Subcutaneous abdominal adipose tissue (tissue), 5 donors: ENCODE measurements around the gene COQ10B.
A peak's percentile ranks its signal among the peaks of the same experiment; 100 is the strongest.

Source experiments
- H3K27ac ChIP-seq: one replicate; pipeline ENCODE4 v1.7.0; 2013; ENCODE audit warnings: low read depth, mild to moderate bottlenecking, inconsistent platforms, low read length, moderate library complexity
- H3K27me3 ChIP-seq, 5 donors: one replicate each; pipeline ENCODE4 v1.7.0; 2013; ENCODE audit warnings: low read length in 5 of 5, inconsistent platforms in 1 of 5; ENCODE audit not compliant: control insufficient read depth in 5 of 5, insufficient read depth in 4 of 5
- H3K36me3 ChIP-seq, 5 donors: one replicate each; pipeline ENCODE4 v1.7.0; 2013; ENCODE audit warnings: low read length in 5 of 5; ENCODE audit not compliant: control insufficient read depth in 5 of 5, insufficient read depth in 5 of 5
- H3K4me1 ChIP-seq, 5 donors: one replicate each; pipeline ENCODE4 v1.7.0; 2013; ENCODE audit warnings: low read length in 5 of 5, mild to moderate bottlenecking in 3 of 5, moderate library complexity in 1 of 5; ENCODE audit not compliant: control insufficient read depth in 5 of 5, insufficient read depth in 5 of 5
- H3K4me3 ChIP-seq, 5 donors: one replicate each; pipeline ENCODE4 v1.7.0; 2013; ENCODE audit warnings: low read length in 5 of 5, low read depth in 1 of 5
- H3K9ac ChIP-seq, 5 donors: one replicate each; pipeline ENCODE4 v1.7.0; 2013; ENCODE audit warnings: low read length in 5 of 5, mild to moderate bottlenecking in 4 of 5, moderate library complexity in 3 of 5
- H3K9me3 ChIP-seq, 5 donors: one replicate each; pipeline ENCODE4 v1.7.0; 2013; ENCODE audit warnings: low read length in 5 of 5; ENCODE audit not compliant: control insufficient read depth in 5 of 5
- donor health status: healthy.
- donor health status: healthy.
- donor health status: healthy.
- donor health status: healthy.
- donor health status: healthy.

Gene COQ10B

GRCh38 chr2:197513915-197514314, 60.6 kb downstream of the COQ10B start:
- no peaks in the 10 kb centered on the region for H3K27me3 ChIP-seq
- H3K36me3 ChIP-seq, result no peaks in the 10 kb centered on the region

GRCh38 chr2:197514754-197515153, 61.4 kb downstream of the COQ10B start:
- peak overlapping the region in 4 of 5 donors; percentile 86 to 100 (median 98) for H3K9ac ChIP-seq
- no peaks in the 10 kb centered on the region for H3K27me3 ChIP-seq
- peak overlapping the region in 4 of 5 donors; percentile 82 to 95 (median 86) for H3K4me3 ChIP-seq
- H3K4me1 ChIP-seq, result peaks cover 0 to 27% (median 20%) of the 10 kb centered on the region in 5 donors
- H3K36me3 ChIP-seq, result no peaks in the 10 kb centered on the region
- peak overlapping the region; percentile 84 for H3K27ac ChIP-seq
- no peaks in the 10 kb centered on the region for H3K9me3 ChIP-seq

More at GRCh38 chr2:197513915-197514314, 60.6 kb downstream of the COQ10B start:
- H3K27ac ChIP-seq, result no peak overlapping the region
- peaks cover 0 to 27% (median 20%) of the 10 kb centered on the region in 5 donors for H3K4me1 ChIP-seq
- no peaks in the 10 kb centered on the region for H3K9me3 ChIP-seq
- no peak overlapping the region for H3K4me3 ChIP-seq
- no peak overlapping the region for H3K9ac ChIP-seq

GRCh38 chr2:197515315-197515738, 62.0 kb downstream of the COQ10B start:
- Histone ChIP-seq H3K4me1 (peaks cover 0 to 27% (median 20%) of the 10 kb centered on the region in 5 donors), H3K27me3 (no peaks in the 10 kb centered on the region), H3K27ac (peak overlapping the region; percentile 84), H3K36me3 (no peaks in the 10 kb centered on the region), H3K9ac (peak overlapping the region; percentile 70 to 100 (median 97)), H3K9me3 (no peaks in the 10 kb centered on the region), H3K4me3 (peak overlapping the region; percentile 82 to 97 (median 90))

- H3K9me3 ChIP-seq, result no peaks in the 10 kb centered on the region
- H3K27me3 ChIP-seq, result no peaks in the 10 kb centered on the region
- H3K27ac ChIP-seq, result peak within 1 kb of the TSS; percentile 84
- peak within 1 kb of the TSS; percentile 82 to 97 (median 95) for H3K4me3 ChIP-seq
- peaks cover 0 to 27% (median 20%) of the 10 kb centered on the region in 5 donors for H3K4me1 ChIP-seq
- no peaks in the 10 kb centered on the region for H3K36me3 ChIP-seq
- H3K9ac ChIP-seq, result peak within 1 kb of the TSS; percentile 96 to 100 (median 97)
Observed at GRCh38 chr2:197515739-197516392, 62.5 kb downstream of the COQ10B start, which contains the start of gene MOB4. Gene MOB4 (plus strand): TSS chr2:197516066. CDS start chr2:197516087, 21 bp downstream.

GRCh38 chr2:197516393-197516761, 63.0 kb downstream of the COQ10B start:
- Histone ChIP-seq H3K27me3 (no peaks in the 10 kb centered on the region), H3K27ac (peak overlapping the region; percentile 84), H3K36me3 (no peaks in the 10 kb centered on the region), H3K9me3 (no peaks in the 10 kb centered on the region), H3K4me1 (peaks cover 0 to 27% (median 20%) of the 10 kb centered on the region in 5 donors), H3K4me3 (peak overlapping the region; percentile 82 to 97 (median 95)), H3K9ac (peak overlapping the region; percentile 96 to 100 (median 97))

- Histone ChIP-seq H3K9me3 (no peaks in the 10 kb centered on the region), H3K27ac (peak overlapping the region; percentile 84), H3K9ac (peak overlapping the region in 4 of 5 donors; percentile 96 to 100 (median 98)), H3K27me3 (no peaks in the 10 kb centered on the region), H3K36me3 (no peaks in the 10 kb centered on the region), H3K4me3 (peak overlapping the region; percentile 82 to 97 (median 95)), H3K4me1 (peaks cover 0 to 27% (median 20%) of the 10 kb centered on the region in 5 donors)
Observed at GRCh38 chr2:197517150-197517549, 63.8 kb downstream of the COQ10B start.
